ENCODE measurements around the gene PDE4C. TPM values are rescaled to one million over a fixed set of nuclear protein-coding genes. Genes with fewer than 3 reads are reported as not detected.

Gene PDE4C
- total and polyA plus RNA-seq, 9 of the 15 experiments (the other 6 are each of a cell fraction or from before 2014, with no cell fraction given): 0.04 to 0.91 (median 0.20) TPM; not detected in 1

GRCh38 chr19:18232540-18233223 is 6.4 kb upstream of the PDE4C start (continued):
- TF ChIP-seq ARNT (IDR thresholded peaks at IDR 0.05) (no peak), SP1 (CRISPR knock-in tag; IDR thresholded peaks at IDR 0.05) (peak; percentile 17; the same call in 1 of the 2 replicates), PTTG1 (tag; IDR thresholded peaks at IDR 0.05; ENCODE audit: low read depth) (no peak), LCOR (CRISPR knock-in tag; IDR thresholded peaks at IDR 0.05) (no peak), ETV6 (IDR thresholded peaks at IDR 0.05; ENCODE audit: borderline replicate concordance in 1 of 2, low read depth in 2 of 2, low read length in 1 of 2) (no peak), ETV6 (CRISPR knock-in tag; IDR thresholded peaks at IDR 0.05; ENCODE audit: borderline replicate concordance) (no peak), XRCC4 (IDR thresholded peaks at IDR 0.05; ENCODE audit: extremely low read depth, insufficient read depth, insufficient read length) (no peak), ZNF280B (CRISPR knock-in tag; IDR thresholded peaks at IDR 0.05) (no peak), NRF1 (conservative IDR thresholded peaks at IDR 0.05 in 1 of 2, IDR thresholded peaks at IDR 0.05 in 1 of 2) (peak; percentile 42 to 46; a peak in 2 of 4 replicates), ZNF232 (CRISPR knock-in tag; IDR thresholded peaks at IDR 0.05) (no peak), HNRNPLL (IDR thresholded peaks at IDR 0.05; ENCODE audit: low read depth, low read length, poor library complexity, severe bottlenecking) (no peak)
- TF ChIP-seq, protein P1, sequence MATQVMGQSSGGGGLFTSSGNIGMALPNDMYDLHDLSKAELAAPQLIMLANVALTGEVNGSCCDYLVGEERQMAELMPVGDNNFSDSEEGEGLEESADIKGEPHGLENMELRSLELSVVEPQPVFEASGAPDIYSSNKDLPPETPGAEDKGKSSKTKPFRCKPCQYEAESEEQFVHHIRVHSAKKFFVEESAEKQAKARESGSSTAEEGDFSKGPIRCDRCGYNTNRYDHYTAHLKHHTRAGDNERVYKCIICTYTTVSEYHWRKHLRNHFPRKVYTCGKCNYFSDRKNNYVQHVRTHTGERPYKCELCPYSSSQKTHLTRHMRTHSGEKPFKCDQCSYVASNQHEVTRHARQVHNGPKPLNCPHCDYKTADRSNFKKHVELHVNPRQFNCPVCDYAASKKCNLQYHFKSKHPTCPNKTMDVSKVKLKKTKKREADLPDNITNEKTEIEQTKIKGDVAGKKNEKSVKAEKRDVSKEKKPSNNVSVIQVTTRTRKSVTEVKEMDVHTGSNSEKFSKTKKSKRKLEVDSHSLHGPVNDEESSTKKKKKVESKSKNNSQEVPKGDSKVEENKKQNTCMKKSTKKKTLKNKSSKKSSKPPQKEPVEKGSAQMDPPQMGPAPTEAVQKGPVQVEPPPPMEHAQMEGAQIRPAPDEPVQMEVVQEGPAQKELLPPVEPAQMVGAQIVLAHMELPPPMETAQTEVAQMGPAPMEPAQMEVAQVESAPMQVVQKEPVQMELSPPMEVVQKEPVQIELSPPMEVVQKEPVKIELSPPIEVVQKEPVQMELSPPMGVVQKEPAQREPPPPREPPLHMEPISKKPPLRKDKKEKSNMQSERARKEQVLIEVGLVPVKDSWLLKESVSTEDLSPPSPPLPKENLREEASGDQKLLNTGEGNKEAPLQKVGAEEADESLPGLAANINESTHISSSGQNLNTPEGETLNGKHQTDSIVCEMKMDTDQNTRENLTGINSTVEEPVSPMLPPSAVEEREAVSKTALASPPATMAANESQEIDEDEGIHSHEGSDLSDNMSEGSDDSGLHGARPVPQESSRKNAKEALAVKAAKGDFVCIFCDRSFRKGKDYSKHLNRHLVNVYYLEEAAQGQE (IDR thresholded peaks at IDR 0.05; ENCODE audit: borderline replicate concordance): no peak
- TF ChIP-seq, protein P1 (CRISPR knock-in tag; IDR thresholded peaks at IDR 0.05; ENCODE audit: low read depth): no peak
- TF ChIP-seq, protein P2, sequence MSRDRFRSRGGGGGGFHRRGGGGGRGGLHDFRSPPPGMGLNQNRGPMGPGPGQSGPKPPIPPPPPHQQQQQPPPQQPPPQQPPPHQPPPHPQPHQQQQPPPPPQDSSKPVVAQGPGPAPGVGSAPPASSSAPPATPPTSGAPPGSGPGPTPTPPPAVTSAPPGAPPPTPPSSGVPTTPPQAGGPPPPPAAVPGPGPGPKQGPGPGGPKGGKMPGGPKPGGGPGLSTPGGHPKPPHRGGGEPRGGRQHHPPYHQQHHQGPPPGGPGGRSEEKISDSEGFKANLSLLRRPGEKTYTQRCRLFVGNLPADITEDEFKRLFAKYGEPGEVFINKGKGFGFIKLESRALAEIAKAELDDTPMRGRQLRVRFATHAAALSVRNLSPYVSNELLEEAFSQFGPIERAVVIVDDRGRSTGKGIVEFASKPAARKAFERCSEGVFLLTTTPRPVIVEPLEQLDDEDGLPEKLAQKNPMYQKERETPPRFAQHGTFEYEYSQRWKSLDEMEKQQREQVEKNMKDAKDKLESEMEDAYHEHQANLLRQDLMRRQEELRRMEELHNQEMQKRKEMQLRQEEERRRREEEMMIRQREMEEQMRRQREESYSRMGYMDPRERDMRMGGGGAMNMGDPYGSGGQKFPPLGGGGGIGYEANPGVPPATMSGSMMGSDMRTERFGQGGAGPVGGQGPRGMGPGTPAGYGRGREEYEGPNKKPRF (IDR thresholded peaks at IDR 0.05; ENCODE audit: low read depth, low read length): no peak
